DND-41 (cell line): ENCODE data around the gene PSMB10.
A peak's percentile ranks its signal among the peaks of the same experiment; 100 is the strongest.

ENCODE experiments used
- ATAC-seq: fragments of 200-7000 bp; cut with Tn5 transposase; 3 replicates; pipeline ENCODE4 v1.9.1; 2021; ENCODE audit warnings: low read depth; ENCODE audit not compliant: insufficient read depth
- DNase-seq: peaks from one replicate; pipeline ENCODE4 v3.0.0-alpha.2; 2020
- H2AFZ ChIP-seq: 2 replicates; pipeline ENCODE4 v1.6.0; 2012; ENCODE audit warnings: low read depth, low read length
- H3K27ac ChIP-seq: 2 replicates; pipeline ENCODE4 v1.5.1; 2012; ENCODE audit warnings: low read length, inconsistent platforms
- H3K27me3 ChIP-seq: fragments of 200-600 bp; sonication (generic); 2 replicates; pipeline ENCODE4 v1.6.0; 2012; ENCODE audit warnings: low read length, mild to moderate bottlenecking, inconsistent platforms; ENCODE audit not compliant: insufficient read depth, poor library complexity
- H3K36me3 ChIP-seq: 2 replicates; pipeline ENCODE4 v1.5.1; 2012; ENCODE audit warnings: low read length, inconsistent platforms; ENCODE audit not compliant: insufficient read depth
- H3K4me1 ChIP-seq: 2 replicates; pipeline ENCODE4 v1.5.1; 2012; ENCODE audit warnings: mild to moderate bottlenecking, low read length; ENCODE audit not compliant: insufficient read depth
- H3K4me2 ChIP-seq: 2 replicates; pipeline ENCODE4 v1.6.0; 2012; ENCODE audit warnings: mild to moderate bottlenecking, moderate library complexity, low read length, inconsistent platforms; ENCODE audit not compliant: insufficient read depth
- H3K4me3 ChIP-seq, 2 experiments: fragments of 200-600 bp in 1 of 2; shearing (Covaris generic) in 1 of 2; 2 replicates each; pipeline ENCODE4 v1.5.1; 2012 to 2016; ENCODE audit warnings: inconsistent platforms in 2 of 2, low read length in 2 of 2, mild to moderate bottlenecking in 2 of 2, low read depth in 1 of 2, moderate library complexity in 1 of 2
- H3K79me2 ChIP-seq: 2 replicates; pipeline ENCODE4 v1.6.0; 2012; ENCODE audit warnings: low read length, inconsistent platforms; ENCODE audit not compliant: insufficient read depth
- H3K9ac ChIP-seq: 2 replicates; pipeline ENCODE4 v1.6.0; 2012; ENCODE audit warnings: low read depth, mild to moderate bottlenecking, inconsistent platforms, low read length, moderate library complexity
- H3K9me3 ChIP-seq: 2 replicates; pipeline ENCODE4 v1.5.1; 2012; ENCODE audit warnings: low read length, moderate library complexity, mild to moderate bottlenecking, inconsistent platforms; ENCODE audit not compliant: insufficient read depth, severe bottlenecking
- H4K20me1 ChIP-seq: 2 replicates; pipeline ENCODE4 v1.6.0; 2012; ENCODE audit warnings: low read length; ENCODE audit not compliant: insufficient read depth
- CTCF ChIP-seq: IDR thresholded peaks from 2 replicates; pipeline ENCODE4 v1.5.1; 2012; ENCODE audit warnings: borderline replicate concordance, low read length, moderate library complexity, mild to moderate bottlenecking; ENCODE audit not compliant: poor library complexity, severe bottlenecking; ENCODE audit errors: extremely low read depth
- EZH2 ChIP-seq: IDR thresholded peaks from 3 replicates; pipeline ENCODE4 v1.6.1; 2012; ENCODE audit warnings: borderline replicate concordance, low read depth, mild to moderate bottlenecking, moderate library complexity, low read length, inconsistent platforms; ENCODE audit not compliant: severe bottlenecking

PSMB10 gene

GRCh38 chr16:67928147-67928546 is 8.5 kb downstream of the PSMB10 start:
- Histone ChIP-seq H3K9me3 (no peaks in the 10 kb centered on the region), H2AFZ (no peak overlapping the region), H3K79me2 (peaks cover 3% of the 10 kb centered on the region; the same call in 1 of the 2 replicates), H3K27ac (no peak overlapping the region), H4K20me1 (peaks cover 24% of the 10 kb centered on the region), H3K4me1 (no peaks in the 10 kb centered on the region), H3K4me2 (no peak overlapping the region), H3K27me3 (no peaks in the 10 kb centered on the region), H3K36me3 (peaks cover 63% of the 10 kb centered on the region), H3K4me3 (no peak overlapping the region), H3K9ac (no peak overlapping the region)
- DNase-seq, result no peak
- peak; percentile 5; the same call in 1 of the 3 replicates for ATAC-seq
- no peak for TF ChIP-seq EZH2
- no peak for TF ChIP-seq CTCF

GRCh38 chr16:67927131-67927941 is 9.3 kb downstream of the PSMB10 start:
- H3K9me3 ChIP-seq, result no peaks in the 10 kb centered on the region
- H3K27ac ChIP-seq, result no peak overlapping the region
- H3K79me2 ChIP-seq, result peaks cover 6% of the 10 kb centered on the region; the same call in 1 of the 2 replicates
- no peak overlapping the region for H3K4me3 ChIP-seq
- H3K27me3 ChIP-seq, result no peaks in the 10 kb centered on the region
- no peak overlapping the region for H3K4me2 ChIP-seq
- H3K4me1 ChIP-seq, result no peaks in the 10 kb centered on the region
- peaks cover 25% of the 10 kb centered on the region for H4K20me1 ChIP-seq
- no peak for TF ChIP-seq EZH2
- TF ChIP-seq CTCF, result no peak
- H3K36me3 ChIP-seq, result peaks cover 64% of the 10 kb centered on the region
- no peak overlapping the region for H3K9ac ChIP-seq
- no peak for ATAC-seq
- H2AFZ ChIP-seq, result no peak overlapping the region
- no peak for DNase-seq

GRCh38 chr16:67926181-67926750 is 10.4 kb downstream of the PSMB10 start:
- peaks cover 56% of the 10 kb centered on the region for H3K36me3 ChIP-seq
- peaks cover 6% of the 10 kb centered on the region; the same call in 1 of the 2 replicates for H3K79me2 ChIP-seq
- H3K27ac ChIP-seq, result no peak overlapping the region
- DNase-seq (no peak), ATAC-seq (peak; percentile 15; the same call in 1 of the 3 replicates)
- H3K9ac ChIP-seq, result no peak overlapping the region
- H3K4me2 ChIP-seq, result no peak overlapping the region
- H3K9me3 ChIP-seq, result no peaks in the 10 kb centered on the region
- no peak overlapping the region for H3K4me3 ChIP-seq
- H3K4me1 ChIP-seq, result no peaks in the 10 kb centered on the region
- no peaks in the 10 kb centered on the region for H3K27me3 ChIP-seq
- H2AFZ ChIP-seq, result no peak overlapping the region
- peaks cover 27% of the 10 kb centered on the region for H4K20me1 ChIP-seq
- TF ChIP-seq CTCF (peak; percentile 40), EZH2 (no peak)
